ENCODE measurements around the gene CRADD. TPM values are rescaled to one million over a fixed set of nuclear protein-coding genes. Genes with fewer than 3 reads are reported as not detected.

Gene CRADD
- total RNA-seq, 4 donors from 2014 or later, result 29.3 to 61.7 (median 46.5) TPM

DNA sequence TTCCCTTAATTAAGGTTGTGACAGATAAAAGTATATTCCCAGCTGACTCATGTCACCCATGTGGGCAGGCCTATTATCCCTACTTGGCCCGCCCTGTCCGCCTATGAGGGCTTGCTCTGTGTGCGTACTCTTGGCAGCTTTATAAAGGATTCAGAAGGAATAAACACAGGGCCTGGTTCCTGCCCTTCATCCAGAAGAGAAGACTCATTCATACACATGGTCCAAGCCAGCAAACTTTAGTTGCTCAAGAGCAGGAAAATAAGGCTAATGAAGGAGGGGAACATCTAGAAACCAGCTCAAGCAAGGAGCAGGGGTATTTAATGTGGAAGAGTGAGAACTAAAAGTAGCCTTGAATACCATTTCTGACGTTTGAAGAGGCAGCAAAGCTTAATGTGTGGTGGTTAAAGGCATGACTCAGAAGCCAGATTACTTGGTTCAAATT lies 141.9 kb downstream of the CRADD start:
- H3K4me1 ChIP-seq, result peaks cover 47% of the 10 kb centered on the region
- DNase-seq (ENCODE audit: low spot score in 2 of 2), result peak in 1 of 2 donors; percentile 82
- 50% methylated on average over 4 of the region's 4 CpGs for WGBS
- no peaks in the 10 kb centered on the region for H3K9me3 ChIP-seq
- H3K4me3 ChIP-seq, result no peak overlapping the region
- no peaks in the 10 kb centered on the region for H3K27me3 ChIP-seq
- no peaks in the 10 kb centered on the region for H3K36me3 ChIP-seq
- peak overlapping the region; percentile 85 for H3K27ac ChIP-seq
- no peak for TF ChIP-seq POLR2A (IDR thresholded peaks at IDR 0.05)
- peak in 2 of 3 donors; percentile 50 to 74 for TF ChIP-seq POLR2AphosphoS5 (IDR thresholded peaks at IDR 0.05)

DNA sequence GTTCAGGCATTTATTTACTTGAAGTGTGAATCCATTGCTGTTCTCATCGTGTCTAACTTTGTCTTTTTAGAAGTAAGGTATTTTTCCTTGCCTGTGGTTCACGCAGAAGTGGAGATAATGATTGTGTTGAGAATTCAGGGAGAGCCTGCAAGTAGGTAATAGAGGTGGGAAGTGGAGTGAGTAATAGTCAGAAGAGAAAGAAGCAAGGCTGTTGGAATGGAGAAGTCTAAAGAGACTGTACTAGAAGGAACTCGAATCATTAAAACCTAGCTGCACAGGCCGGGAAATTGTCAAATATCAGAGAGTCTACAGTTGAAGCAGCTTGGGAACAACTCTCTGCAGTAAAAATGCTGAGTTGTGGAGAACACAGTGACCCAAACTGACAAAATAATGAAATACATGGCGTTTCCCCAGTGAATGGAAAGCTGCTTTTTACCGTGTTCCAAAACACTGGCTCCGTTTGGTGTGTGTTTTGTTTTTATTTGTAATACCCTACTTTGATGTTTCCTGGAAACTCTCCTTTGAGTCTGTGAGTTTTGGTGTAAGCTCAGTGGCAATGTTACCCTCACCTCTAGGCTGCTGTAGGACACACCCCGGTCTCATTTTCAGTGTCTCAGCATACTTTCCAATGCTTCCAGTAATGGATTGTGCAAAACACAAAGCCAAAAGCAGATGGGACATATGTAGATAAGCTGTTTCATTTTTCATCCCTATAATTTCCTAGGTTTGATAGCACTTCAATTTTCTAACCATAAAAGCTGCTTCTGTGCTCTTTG lies 146.6 kb downstream of the CRADD start:
- no peaks in the 10 kb centered on the region for H3K27me3 ChIP-seq
- H3K4me1 ChIP-seq, result peaks cover 57% of the 10 kb centered on the region
- TF ChIP-seq, protein P1, sequence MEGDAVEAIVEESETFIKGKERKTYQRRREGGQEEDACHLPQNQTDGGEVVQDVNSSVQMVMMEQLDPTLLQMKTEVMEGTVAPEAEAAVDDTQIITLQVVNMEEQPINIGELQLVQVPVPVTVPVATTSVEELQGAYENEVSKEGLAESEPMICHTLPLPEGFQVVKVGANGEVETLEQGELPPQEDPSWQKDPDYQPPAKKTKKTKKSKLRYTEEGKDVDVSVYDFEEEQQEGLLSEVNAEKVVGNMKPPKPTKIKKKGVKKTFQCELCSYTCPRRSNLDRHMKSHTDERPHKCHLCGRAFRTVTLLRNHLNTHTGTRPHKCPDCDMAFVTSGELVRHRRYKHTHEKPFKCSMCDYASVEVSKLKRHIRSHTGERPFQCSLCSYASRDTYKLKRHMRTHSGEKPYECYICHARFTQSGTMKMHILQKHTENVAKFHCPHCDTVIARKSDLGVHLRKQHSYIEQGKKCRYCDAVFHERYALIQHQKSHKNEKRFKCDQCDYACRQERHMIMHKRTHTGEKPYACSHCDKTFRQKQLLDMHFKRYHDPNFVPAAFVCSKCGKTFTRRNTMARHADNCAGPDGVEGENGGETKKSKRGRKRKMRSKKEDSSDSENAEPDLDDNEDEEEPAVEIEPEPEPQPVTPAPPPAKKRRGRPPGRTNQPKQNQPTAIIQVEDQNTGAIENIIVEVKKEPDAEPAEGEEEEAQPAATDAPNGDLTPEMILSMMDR (IDR thresholded peaks at IDR 0.05), result no peak
- TF ChIP-seq POLR2A (IDR thresholded peaks at IDR 0.05) (peak in 1 of 2 donors; percentile 8), EP300 (IDR thresholded peaks at IDR 0.05) (no peak), POLR2AphosphoS5 (IDR thresholded peaks at IDR 0.05) (no peak)
- no peaks in the 10 kb centered on the region for H3K36me3 ChIP-seq
- peak overlapping the region; percentile 29 for H3K27ac ChIP-seq
- no peak for DNase-seq (ENCODE audit: low spot score in 2 of 2)
- WGBS, result 69% methylated on average over 8 of the region's 8 CpGs
- no peaks in the 10 kb centered on the region for H3K9me3 ChIP-seq
- no peak overlapping the region for H3K4me3 ChIP-seq

DNA sequence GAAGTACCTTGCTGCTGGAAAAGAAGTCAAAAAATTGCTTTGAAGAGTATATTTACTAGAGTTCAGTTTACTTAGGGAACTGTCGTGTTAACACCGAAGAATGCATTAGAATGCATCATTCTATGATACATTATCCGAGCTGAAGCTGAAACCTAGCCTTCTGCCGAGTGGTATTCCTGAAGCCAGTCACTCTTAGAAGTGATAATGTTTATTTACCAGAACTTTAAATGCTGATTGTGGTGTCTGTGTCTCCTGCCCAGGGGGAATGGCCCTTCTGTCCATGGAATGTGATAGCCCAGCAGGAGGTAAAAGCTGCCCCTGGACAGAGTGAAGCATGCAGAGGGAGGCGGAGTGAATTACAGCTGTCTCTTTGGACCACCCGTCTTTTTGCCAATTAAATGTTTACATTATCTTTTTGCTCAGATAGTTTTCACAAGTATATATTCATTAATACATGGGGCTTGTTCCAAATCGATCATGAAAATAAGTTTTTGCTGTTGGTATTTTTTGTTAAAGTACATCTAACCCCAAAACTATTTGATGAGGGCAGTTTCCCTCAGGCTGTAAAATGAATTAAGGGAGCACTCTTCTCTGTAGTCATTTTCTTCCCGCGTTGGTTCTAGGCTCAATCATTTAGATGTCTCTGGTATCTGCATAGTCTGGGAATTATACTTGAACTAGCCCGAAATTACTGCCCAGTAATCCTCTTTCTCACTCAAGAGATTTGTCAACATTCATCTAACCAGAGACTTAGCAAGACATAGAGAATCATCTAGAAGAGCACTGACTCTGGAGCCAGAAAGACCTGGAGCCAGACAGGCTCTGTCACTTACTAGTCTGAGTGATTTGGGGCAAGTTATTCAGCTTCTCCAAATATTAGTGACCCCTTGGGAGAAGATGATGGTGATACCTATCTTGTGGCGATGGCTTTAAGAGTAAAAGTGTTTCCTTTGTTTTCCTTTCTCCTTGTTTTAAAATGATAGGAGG lies 147.6 kb downstream of the CRADD start:
- Histone ChIP-seq H3K9me3 (no peaks in the 10 kb centered on the region), H3K36me3 (no peaks in the 10 kb centered on the region), H3K27ac (peak overlapping the region; percentile 42), H3K4me3 (no peak overlapping the region), H3K27me3 (no peaks in the 10 kb centered on the region), H3K4me1 (peaks cover 47% of the 10 kb centered on the region)
- WGBS, result 80% methylated on average over 11 of the region's 11 CpGs
- TF ChIP-seq POLR2AphosphoS5 (IDR thresholded peaks at IDR 0.05) (no peak), POLR2A (IDR thresholded peaks at IDR 0.05) (no peak), EP300 (IDR thresholded peaks at IDR 0.05) (no peak)
- TF ChIP-seq, protein P1 (IDR thresholded peaks at IDR 0.05), result no peak
- DNase-seq (ENCODE audit: low spot score in 2 of 2), result no peak

DNA sequence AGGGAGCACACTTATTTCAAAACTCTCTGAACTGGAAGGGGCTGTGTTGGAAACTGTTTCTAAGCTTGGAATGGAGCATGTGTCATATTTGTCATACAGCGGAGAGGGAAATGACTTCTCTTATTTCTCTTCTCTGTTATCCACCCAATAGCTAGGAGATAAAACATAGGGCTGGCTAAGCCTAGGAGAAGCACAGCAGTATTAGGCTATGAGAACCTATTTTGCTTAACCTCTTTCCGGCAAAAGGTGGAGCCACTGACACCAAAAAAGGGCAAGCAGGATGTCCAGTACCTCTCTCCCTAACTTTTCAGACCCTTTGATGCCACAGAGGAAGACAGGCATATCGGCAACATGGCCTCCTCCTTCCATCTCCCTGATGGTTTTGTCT lies 148.3 kb downstream of the CRADD start:
- H3K9me3 ChIP-seq, result no peaks in the 10 kb centered on the region
- peak overlapping the region; percentile 42 for H3K27ac ChIP-seq
- no peaks in the 10 kb centered on the region for H3K27me3 ChIP-seq
- no peaks in the 10 kb centered on the region for H3K36me3 ChIP-seq
- no peak for DNase-seq (ENCODE audit: low spot score in 2 of 2)
- no peak overlapping the region for H3K4me3 ChIP-seq
- TF ChIP-seq, protein P1 (IDR thresholded peaks at IDR 0.05), result no peak
- TF ChIP-seq EP300 (IDR thresholded peaks at IDR 0.05), result no peak
- TF ChIP-seq POLR2A (IDR thresholded peaks at IDR 0.05), result no peak
- TF ChIP-seq POLR2AphosphoS5 (IDR thresholded peaks at IDR 0.05), result no peak
- peaks cover 46% of the 10 kb centered on the region for H3K4me1 ChIP-seq
- WGBS, result 58% methylated on average over 3 of the region's 3 CpGs

DNA sequence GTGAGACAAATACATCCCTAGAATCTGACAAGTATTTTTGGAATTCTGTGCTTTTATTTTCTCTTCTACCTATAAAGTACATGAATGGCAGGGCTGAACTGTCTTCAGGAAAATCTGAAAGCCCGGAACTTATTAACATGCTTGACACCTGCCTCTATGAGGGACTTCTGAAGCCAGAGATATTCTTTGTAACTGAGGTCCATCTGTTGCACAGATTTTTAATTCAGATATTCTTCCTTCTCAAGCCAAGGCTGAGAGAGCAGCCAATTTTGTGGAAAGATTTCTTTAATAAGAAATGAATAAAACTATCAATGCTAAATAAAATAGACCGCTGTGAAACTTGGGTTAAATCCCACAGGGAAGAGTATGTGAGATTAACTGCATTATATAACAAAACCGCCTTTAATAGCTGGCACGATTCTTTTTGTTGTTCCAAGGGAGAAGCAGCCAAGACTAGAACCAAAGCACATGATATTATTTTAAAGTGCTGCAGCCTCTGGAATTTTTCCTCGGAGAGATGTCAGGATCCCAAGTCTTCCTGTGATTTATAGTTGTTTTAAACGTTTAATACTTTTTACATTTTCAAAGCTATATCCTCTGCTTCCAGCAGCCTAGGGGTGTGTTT lies 148.9 kb downstream of the CRADD start:
- Histone ChIP-seq H3K36me3 (no peaks in the 10 kb centered on the region), H3K27ac (peak overlapping the region; percentile 42), H3K4me1 (peaks cover 46% of the 10 kb centered on the region), H3K9me3 (no peaks in the 10 kb centered on the region), H3K27me3 (no peaks in the 10 kb centered on the region), H3K4me3 (no peak overlapping the region)
- DNase-seq (ENCODE audit: low spot score in 2 of 2), result no peak
- TF ChIP-seq POLR2A (IDR thresholded peaks at IDR 0.05) (no peak), EP300 (IDR thresholded peaks at IDR 0.05) (no peak), POLR2AphosphoS5 (IDR thresholded peaks at IDR 0.05) (no peak)
- TF ChIP-seq, protein P1 (IDR thresholded peaks at IDR 0.05), result no peak
- WGBS, result 28% methylated on average over 6 of the region's 6 CpGs

Data from suprapubic skin (tissue), 4 donors.